Astrocyte of the spinal cord (primary cell): ENCODE results near the gene ARL4A.
A peak's percentile ranks its signal among the peaks of the same experiment; 100 is the strongest.
"Not testable (repeated sequence)": the region's sequence is repeated elsewhere in the genome, so short reads cannot be mapped to it uniquely, and the experiment has no call there.

Source experiments
- DNase-seq: peaks from one replicate; pipeline ENCODE4 v3.0.0; 2011; ENCODE audit warnings: low read depth, low spot score
- H3K4me3 ChIP-seq: 2 replicates; pipeline ENCODE4 v1.5.1; 2011; ENCODE audit warnings: low read depth, mild to moderate bottlenecking, low read length, moderate library complexity
- CTCF ChIP-seq: IDR thresholded peaks from 2 replicates; pipeline ENCODE4 v1.5.1; 2012; ENCODE audit warnings: low read depth, mild to moderate bottlenecking, low read length, inconsistent platforms
- in situ Hi-C: cut with HindIII; loops from 2 replicates; pipeline ENCODE4 v1.10.0; 2017; ENCODE audit warnings: low sequenced_read_pairs

ARL4A gene

GRCh38 chr7:12690041-12690878 lies 2.8 kb downstream of the ARL4A start:
- in situ Hi-C loops, result no loop called here
- peak overlapping the region; percentile 38 for H3K4me3 ChIP-seq
- no peak for TF ChIP-seq CTCF
- DNase-seq, result no peak

- in situ Hi-C loops, DNase-seq, H3K4me3 ChIP-seq: not testable (repeated sequence)
Observed at GRCh38 chr7:12691388-12691787, 4.0 kb downstream of the ARL4A start.

- no peak for TF ChIP-seq CTCF
- H3K4me3 ChIP-seq, result no peak overlapping the region
- DNase-seq, result no peak
- in situ Hi-C loops, result no loop called here
Observed at GRCh38 chr7:12692035-12692434, 4.6 kb downstream of the ARL4A start.

- no peak overlapping the region for H3K4me3 ChIP-seq
- no peak for TF ChIP-seq CTCF
- in situ Hi-C loops, result no loop called here
- no peak for DNase-seq
Observed at GRCh38 chr7:12692479-12693259, 5.2 kb downstream of the ARL4A start.

- in situ Hi-C loops, result no loop called here
- no peak overlapping the region for H3K4me3 ChIP-seq
- no peak for TF ChIP-seq CTCF
- no peak for DNase-seq
Observed at GRCh38 chr7:12694817-12695216, 7.4 kb downstream of the ARL4A start.

- TF ChIP-seq CTCF, result no peak
- in situ Hi-C loops, result no loop called here
- DNase-seq, result no peak
- no peak overlapping the region for H3K4me3 ChIP-seq
Observed at GRCh38 chr7:12695965-12696364, 8.5 kb downstream of the ARL4A start.

GRCh38 chr7:12699299-12699698 lies 11.9 kb downstream of the ARL4A start:
- in situ Hi-C loops, result no loop called here

More at GRCh38 chr7:12699299-12699698, 11.9 kb downstream of the ARL4A start:
- DNase-seq, result no peak
- H3K4me3 ChIP-seq, result no peak overlapping the region
- no peak for TF ChIP-seq CTCF
